Suprapubic skin (tissue), 4 donors: ENCODE data around the gene COP1. TPM values are rescaled to one million over a fixed set of nuclear protein-coding genes. Genes with fewer than 3 reads are reported as not detected.

Experiments used
- DNase-seq, 2 donors: peaks; one replicate each; pipeline ENCODE4 v3.0.0-alpha.2; 2019; ENCODE audit warnings: low spot score in 2 of 2
- H3K27ac ChIP-seq: fragments of 200-600 bp; sonication (generic); one replicate; pipeline ENCODE4 v1.5.1; 2019
- H3K27me3 ChIP-seq: fragments of 200-600 bp; sonication (generic); one replicate; pipeline ENCODE4 v1.5.1; 2019
- H3K36me3 ChIP-seq: fragments of 200-600 bp; sonication (generic); one replicate; pipeline ENCODE4 v1.5.1; 2019
- H3K4me1 ChIP-seq: fragments of 200-600 bp; sonication (generic); one replicate; pipeline ENCODE4 v1.5.1; 2019
- H3K4me3 ChIP-seq: fragments of 200-600 bp; sonication (generic); one replicate; pipeline ENCODE4 v1.5.1; 2019; ENCODE audit warnings: mild to moderate bottlenecking
- H3K9me3 ChIP-seq: fragments of 200-600 bp; sonication (generic); one replicate; pipeline ENCODE4 v1.5.1; 2019
- EP300 ChIP-seq: sonication (generic); formaldehyde crosslinking; IDR thresholded peaks from one replicate; pipeline ENCODE4 v1.6.1; 2017; ENCODE audit warnings: antibody characterized with exemption
- POLR2A ChIP-seq, 2 donors: fragments of 450-650 bp; IDR thresholded peaks; one replicate each; pipeline ENCODE4 v1.6.1; 2017; ENCODE audit warnings: antibody characterized with exemption in 2 of 2, mild to moderate bottlenecking in 2 of 2, moderate library complexity in 2 of 2
- POLR2AphosphoS5 ChIP-seq, 3 donors: sonication (generic); formaldehyde crosslinking; IDR thresholded peaks; one replicate each; pipeline ENCODE4 v1.6.1; 2017; ENCODE audit warnings: antibody characterized with exemption in 3 of 3
- WGBS: methylation state at CpG from one replicate; pipeline ENCODE4 v1.1.5; 2018; 5-methylcytosine and 5-hydroxymethylcytosine counted together
- total RNA-seq, 4 donors: library from RNA; depleted of rRNA; stranded (reverse); fragments of >200 nt; gene quantifications; one replicate each; pipeline ENCODE4 v1.1.0, GENCODE V29; 2016
- TF ChIP-seq, protein P1 (sequence below), 2 donors: fragments of 200-600 bp in 1 of 2; fragments of 450-650 bp in 1 of 2; sonication (generic) in 1 of 2; IDR thresholded peaks; one replicate each; pipeline ENCODE4 v1.5.1; 2016 to 2019; ENCODE audit warnings: antibody characterized with exemption in 2 of 2, mild to moderate bottlenecking in 1 of 2, moderate library complexity in 1 of 2

COP1 gene
- total RNA-seq, 4 donors from 2014 or later, result 33.2 to 84.1 (median 52.3) TPM

GRCh38 chr1:176188604-176189003, 18.5 kb downstream of the COP1 start:
- no peak overlapping the region for H3K27ac ChIP-seq
- TF ChIP-seq POLR2AphosphoS5 (IDR thresholded peaks at IDR 0.05) (no peak), EP300 (no peak), POLR2A (IDR thresholded peaks at IDR 0.05) (no peak)
- TF ChIP-seq, protein P1, sequence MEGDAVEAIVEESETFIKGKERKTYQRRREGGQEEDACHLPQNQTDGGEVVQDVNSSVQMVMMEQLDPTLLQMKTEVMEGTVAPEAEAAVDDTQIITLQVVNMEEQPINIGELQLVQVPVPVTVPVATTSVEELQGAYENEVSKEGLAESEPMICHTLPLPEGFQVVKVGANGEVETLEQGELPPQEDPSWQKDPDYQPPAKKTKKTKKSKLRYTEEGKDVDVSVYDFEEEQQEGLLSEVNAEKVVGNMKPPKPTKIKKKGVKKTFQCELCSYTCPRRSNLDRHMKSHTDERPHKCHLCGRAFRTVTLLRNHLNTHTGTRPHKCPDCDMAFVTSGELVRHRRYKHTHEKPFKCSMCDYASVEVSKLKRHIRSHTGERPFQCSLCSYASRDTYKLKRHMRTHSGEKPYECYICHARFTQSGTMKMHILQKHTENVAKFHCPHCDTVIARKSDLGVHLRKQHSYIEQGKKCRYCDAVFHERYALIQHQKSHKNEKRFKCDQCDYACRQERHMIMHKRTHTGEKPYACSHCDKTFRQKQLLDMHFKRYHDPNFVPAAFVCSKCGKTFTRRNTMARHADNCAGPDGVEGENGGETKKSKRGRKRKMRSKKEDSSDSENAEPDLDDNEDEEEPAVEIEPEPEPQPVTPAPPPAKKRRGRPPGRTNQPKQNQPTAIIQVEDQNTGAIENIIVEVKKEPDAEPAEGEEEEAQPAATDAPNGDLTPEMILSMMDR (IDR thresholded peaks at IDR 0.05), result no peak
- no peaks in the 10 kb centered on the region for H3K9me3 ChIP-seq
- H3K4me1 ChIP-seq, result peaks cover 2% of the 10 kb centered on the region
- no peaks in the 10 kb centered on the region for H3K27me3 ChIP-seq
- H3K36me3 ChIP-seq, result no peaks in the 10 kb centered on the region
- no peak overlapping the region for H3K4me3 ChIP-seq
- 92% methylated on average over 2 of the region's 2 CpGs for WGBS
- no peak for DNase-seq

GRCh38 chr1:176187001-176187400, 20.1 kb downstream of the COP1 start:
- no peak overlapping the region for H3K27ac ChIP-seq
- no peak for DNase-seq
- no peak overlapping the region for H3K4me3 ChIP-seq
- H3K4me1 ChIP-seq, result peaks cover 2% of the 10 kb centered on the region
- H3K9me3 ChIP-seq, result no peaks in the 10 kb centered on the region
- H3K27me3 ChIP-seq, result no peaks in the 10 kb centered on the region
- TF ChIP-seq POLR2A (IDR thresholded peaks at IDR 0.05), result no peak
- no peak for TF ChIP-seq POLR2AphosphoS5 (IDR thresholded peaks at IDR 0.05)
- no peak for TF ChIP-seq EP300
- TF ChIP-seq, protein P1 (IDR thresholded peaks at IDR 0.05), result no peak
- WGBS, result 96% methylated on average over 3 of the region's 3 CpGs
- H3K36me3 ChIP-seq, result no peaks in the 10 kb centered on the region

DNA sequence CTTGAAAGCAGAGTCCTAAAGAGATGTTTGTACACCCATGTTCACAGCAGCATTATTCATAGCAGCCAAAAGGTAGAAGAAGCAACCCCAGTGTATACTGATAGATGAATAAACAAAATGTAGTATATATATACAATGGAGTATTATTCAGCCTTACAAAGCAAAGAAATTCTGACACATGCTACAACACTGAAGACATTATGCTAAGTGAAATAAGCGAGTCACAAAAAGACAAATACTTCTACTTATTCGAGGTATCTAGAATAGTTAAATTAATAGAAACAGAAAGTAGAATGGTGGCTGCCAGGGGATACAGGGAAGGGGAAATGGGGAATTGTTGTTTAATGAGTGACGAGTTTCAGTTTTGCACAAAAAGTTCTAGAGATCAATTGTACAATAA, 23.5 kb downstream of the COP1 start:
- H3K9me3 ChIP-seq, result no peaks in the 10 kb centered on the region
- 83% methylated on average over 3 of the region's 3 CpGs for WGBS
- no peak for TF ChIP-seq POLR2A (IDR thresholded peaks at IDR 0.05)
- TF ChIP-seq POLR2AphosphoS5 (IDR thresholded peaks at IDR 0.05), result no peak
- no peak for TF ChIP-seq EP300
- TF ChIP-seq, protein P1 (IDR thresholded peaks at IDR 0.05), result no peak
- peaks cover 6% of the 10 kb centered on the region for H3K36me3 ChIP-seq
- no peak overlapping the region for H3K27ac ChIP-seq
- H3K27me3 ChIP-seq, result no peaks in the 10 kb centered on the region
- no peak for DNase-seq
- no peaks in the 10 kb centered on the region for H3K4me1 ChIP-seq
- H3K4me3 ChIP-seq, result no peak overlapping the region

GRCh38 chr1:176178316-176178715, 28.8 kb downstream of the COP1 start:
- Histone ChIP-seq H3K36me3 (peaks cover 20% of the 10 kb centered on the region), H3K27me3 (no peaks in the 10 kb centered on the region), H3K9me3 (no peaks in the 10 kb centered on the region), H3K4me1 (no peaks in the 10 kb centered on the region), H3K27ac (no peak overlapping the region), H3K4me3 (no peak overlapping the region)
- TF ChIP-seq EP300, result no peak
- TF ChIP-seq, protein P1 (IDR thresholded peaks at IDR 0.05), result no peak
- WGBS, result 76% methylated on average over 5 of the region's 5 CpGs
- no peak for DNase-seq

- Histone ChIP-seq H3K36me3 (peaks cover 25% of the 10 kb centered on the region), H3K4me1 (no peaks in the 10 kb centered on the region), H3K27ac (no peak overlapping the region), H3K9me3 (no peaks in the 10 kb centered on the region), H3K27me3 (no peaks in the 10 kb centered on the region), H3K4me3 (no peak overlapping the region)
- TF ChIP-seq POLR2AphosphoS5 (IDR thresholded peaks at IDR 0.05) (no peak), POLR2A (IDR thresholded peaks at IDR 0.05) (no peak), EP300 (no peak)
- TF ChIP-seq, protein P1 (IDR thresholded peaks at IDR 0.05), result no peak
- no peak for DNase-seq
- WGBS, result 80% methylated on average over 2 of the region's 2 CpGs
Observed at GRCh38 chr1:176177764-176178163, 29.3 kb downstream of the COP1 start.
